Keratinocyte (primary cell): ENCODE results near the gene REELD1.

Experiments used
- CTCF ChIP-seq, 3 experiments: IDR thresholded peaks in 1 of 3; conservative IDR thresholded peaks in 1 of 3; optimal IDR thresholded peaks in 1 of 3; 2 replicates in 2 of 3; 3 replicates in 1 of 3; pipeline versions ENCODE3 to v1.5.1; 2011; ENCODE audit warnings: low read length in 3 of 3, mild to moderate bottlenecking in 3 of 3, moderate library complexity in 2 of 3, control low read depth in 1 of 3, inconsistent platforms in 1 of 3; ENCODE audit not compliant: insufficient read depth in 2 of 3; ENCODE audit errors: extremely low read depth in 1 of 3
- EZH2 ChIP-seq: IDR thresholded peaks from one replicate; pipeline ENCODE4 v1.6.1; 2012; ENCODE audit warnings: inconsistent platforms, mild to moderate bottlenecking, low read length, moderate library complexity

GRCh38 chr4:146222313-146222712 lies 8.0 kb downstream of the REELD1 start:
- TF ChIP-seq EZH2: no peak
- TF ChIP-seq CTCF (optimal IDR thresholded peaks at IDR 0.05 in 1 of 3, IDR thresholded peaks at IDR 0.05 in 1 of 3, conservative IDR thresholded peaks at IDR 0.05 in 1 of 3; ENCODE audit: extremely low read depth in 1 of 3, insufficient read depth in 2 of 3, low read length in 3 of 3): no peak
